ENCODE measurements around the gene MYO1D. TPM values are rescaled to one million over a fixed set of nuclear protein-coding genes. Genes with fewer than 3 reads are reported as not detected.
A peak's percentile ranks its signal among the peaks of the same experiment; 100 is the strongest.

MYO1D gene
- total RNA-seq, 1 experiment from 2014 or later, result 40.8 TPM

- no TSS peak for BruUV-seq (replicated peaks)
- no peaks in the 10 kb centered on the region for H3K79me2 ChIP-seq (ENCODE audit: low read depth)
- ChIA-PET CTCF (no interaction called here), POLR2A (ENCODE audit: unreplicated experiment) (no interaction called here)
- H3K36me3 ChIP-seq (ENCODE audit: low read depth), result no peaks in the 10 kb centered on the region
- TF ChIP-seq EZH2 (IDR thresholded peaks at IDR 0.05; ENCODE audit: low read depth), result no peak
- no peak for TF ChIP-seq CTCF (conservative IDR thresholded peaks at IDR 0.05)
- no peaks in the 10 kb centered on the region for H4K20me1 ChIP-seq (ENCODE audit: insufficient read depth)
- H3K27me3 ChIP-seq (ENCODE audit: insufficient read depth, low read depth), result no peaks in the 10 kb centered on the region
- DNase-seq, result no peak
- no peak overlapping the region for H3K4me3 ChIP-seq
- no peaks in the 10 kb centered on the region for H3K9me2 ChIP-seq (ENCODE audit: insufficient read depth)
- H3K9me3 ChIP-seq (ENCODE audit: insufficient read depth, low read depth), result no peaks in the 10 kb centered on the region; the same call in 1 of the 2 replicates
- H3K4me1 ChIP-seq (replicated peaks; ENCODE audit: insufficient read depth), result no peaks in the 10 kb centered on the region
- no peaks in the 10 kb centered on the region for H3F3A ChIP-seq (ENCODE audit: insufficient read depth, low read depth)
- no peak overlapping the region for H3K27ac ChIP-seq
- no peak overlapping the region for H2AFZ ChIP-seq
- intact Hi-C loops (cut with micrococcal nuclease; ENCODE audit: unreplicated experiment), result no loop called here
- no peak overlapping the region for H3K4me2 ChIP-seq
Measured at GRCh38 chr17:32583053-32583452, 293.9 kb downstream of the MYO1D start.

- H2AFZ ChIP-seq, result no peak overlapping the region
- ChIA-PET CTCF (no interaction called here), POLR2A (ENCODE audit: unreplicated experiment) (no interaction called here)
- H3K9me2 ChIP-seq (ENCODE audit: insufficient read depth), result no peaks in the 10 kb centered on the region
- no TSS peak for BruUV-seq (replicated peaks)
- no peak overlapping the region for H3K4me3 ChIP-seq
- no peaks in the 10 kb centered on the region for H3K79me2 ChIP-seq (ENCODE audit: low read depth)
- DNase-seq, result no peak
- H3K9me3 ChIP-seq (ENCODE audit: insufficient read depth, low read depth), result no peaks in the 10 kb centered on the region
- H3K4me1 ChIP-seq (replicated peaks; ENCODE audit: insufficient read depth), result no peaks in the 10 kb centered on the region
- no peak overlapping the region for H3K4me2 ChIP-seq
- no peak overlapping the region for H3K27ac ChIP-seq
- TF ChIP-seq EZH2 (IDR thresholded peaks at IDR 0.05; ENCODE audit: low read depth), result no peak
- TF ChIP-seq CTCF (conservative IDR thresholded peaks at IDR 0.05), result no peak
- no peaks in the 10 kb centered on the region for H3K36me3 ChIP-seq (ENCODE audit: low read depth)
- H3F3A ChIP-seq (ENCODE audit: insufficient read depth, low read depth), result no peaks in the 10 kb centered on the region
- intact Hi-C loops (cut with micrococcal nuclease; ENCODE audit: unreplicated experiment), result no loop called here
- H4K20me1 ChIP-seq (ENCODE audit: insufficient read depth), result no peaks in the 10 kb centered on the region
- no peaks in the 10 kb centered on the region for H3K27me3 ChIP-seq (ENCODE audit: insufficient read depth, low read depth)
Measured at GRCh38 chr17:32575852-32576251, 301.1 kb downstream of the MYO1D start.

- Histone ChIP-seq H4K20me1 (ENCODE audit: insufficient read depth) (no peaks in the 10 kb centered on the region), H3K36me3 (ENCODE audit: low read depth) (no peaks in the 10 kb centered on the region), H3K9me2 (ENCODE audit: insufficient read depth) (no peaks in the 10 kb centered on the region), H3K4me3 (no peak overlapping the region), H3K4me1 (replicated peaks; ENCODE audit: insufficient read depth) (peaks cover 19% of the 10 kb centered on the region), H3F3A (ENCODE audit: insufficient read depth, low read depth) (peaks cover 13% of the 10 kb centered on the region), H3K4me2 (peak overlapping the region; percentile 48), H3K9me3 (ENCODE audit: insufficient read depth, low read depth) (no peaks in the 10 kb centered on the region), H3K79me2 (ENCODE audit: low read depth) (no peaks in the 10 kb centered on the region), H3K27me3 (ENCODE audit: insufficient read depth, low read depth) (no peaks in the 10 kb centered on the region), H2AFZ (0 out of 2 replicates have a peak overlapping the region, but pooled peaks have one; percentile 46), H3K27ac (peak overlapping the region; percentile 83)
- TF ChIP-seq EZH2 (IDR thresholded peaks at IDR 0.05; ENCODE audit: low read depth), result no peak
- TF ChIP-seq CTCF (conservative IDR thresholded peaks at IDR 0.05), result no peak
- DNase-seq, result no peak
- POLR2A ChIA-PET (ENCODE audit: unreplicated experiment), result no interaction called here
- CTCF ChIA-PET, result no interaction called here
- intact Hi-C loops (cut with micrococcal nuclease; ENCODE audit: unreplicated experiment), result no loop called here
- no TSS peak for BruUV-seq (replicated peaks)
Measured at GRCh38 chr17:32570081-32570396, 306.9 kb downstream of the MYO1D start.
